ENCODE results near the gene DPP4. TPM values are rescaled to one million over a fixed set of nuclear protein-coding genes. Genes with fewer than 3 reads are reported as not detected.

Gene DPP4
- total RNA-seq (ENCODE audit: insufficient read depth, low replicate concordance): 86.7 TPM

GRCh38 chr2:162073888-162074631, at the start of gene DPP4:
DPP4 (minus strand) TSS chr2:162074215; CDS start chr2:162073981, 234 bp downstream.
- no peak for DNase-seq (ENCODE audit: low spot score)

DNA sequence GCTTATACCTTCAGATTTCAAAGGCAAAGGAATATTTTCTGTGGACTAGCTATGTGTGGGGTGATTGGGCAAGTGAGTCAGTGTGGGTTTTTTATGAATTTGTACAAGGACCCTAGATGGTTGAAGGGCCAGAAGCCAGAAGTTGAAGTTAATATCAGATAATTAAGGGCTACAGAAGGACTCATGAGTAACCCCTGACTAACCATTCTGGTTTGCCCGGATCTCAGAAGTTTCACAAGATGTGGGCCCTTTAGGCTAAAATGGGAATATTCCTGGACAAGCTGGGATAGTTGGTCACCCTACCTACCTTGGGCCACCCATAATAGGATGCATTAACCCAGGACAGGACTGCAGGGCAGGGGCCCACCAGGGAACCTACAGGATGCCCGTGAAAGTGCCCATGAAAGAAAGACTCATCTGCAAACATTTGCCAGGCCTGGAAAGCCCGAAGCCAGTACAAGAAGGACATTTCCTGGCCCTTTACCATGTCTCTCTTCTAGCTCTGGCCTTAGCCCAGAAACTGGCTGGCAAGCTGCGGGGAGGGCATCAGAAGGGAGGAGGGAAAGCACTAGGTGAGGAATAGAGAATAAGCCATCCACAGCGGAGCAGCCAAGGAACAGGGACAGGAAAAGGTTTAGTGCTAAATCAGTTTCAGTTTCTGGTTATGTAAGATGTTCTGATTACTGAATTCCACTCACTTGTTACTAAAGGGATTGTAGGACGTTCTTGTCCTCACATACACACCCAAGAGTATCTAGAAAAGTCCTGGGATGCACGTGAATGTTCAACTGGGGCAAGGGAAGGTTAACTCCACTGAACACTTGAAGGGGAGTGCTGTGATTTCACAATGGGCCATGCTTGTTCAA, 44.4 kb upstream of the DPP4 start:
- DNase-seq (ENCODE audit: low spot score): peak; percentile 6

DNA sequence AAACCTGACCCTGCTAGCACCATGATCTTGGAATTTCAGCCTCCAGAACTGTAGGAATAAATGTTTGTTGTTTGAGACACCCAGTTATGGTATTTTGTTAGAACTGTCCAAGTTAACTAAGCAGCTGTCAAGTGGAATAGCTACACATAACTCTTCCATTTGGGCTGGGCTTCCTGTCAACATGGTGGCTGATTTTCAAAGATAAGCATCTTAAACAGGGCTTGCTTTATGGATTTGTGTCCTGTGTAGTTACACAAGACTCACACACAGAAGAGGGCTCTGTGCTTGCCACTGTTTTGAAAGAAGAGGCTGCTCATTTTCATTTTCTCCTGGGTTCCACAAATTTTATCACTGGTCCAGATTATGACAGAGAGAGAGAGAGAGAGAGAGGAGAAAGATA, 42.3 kb upstream of the DPP4 start:
- DNase-seq (ENCODE audit: low spot score): no peak

GRCh38 chr2:162115076-162115475, 41.1 kb upstream of the DPP4 start:
- DNase-seq (ENCODE audit: low spot score): no peak

DNA sequence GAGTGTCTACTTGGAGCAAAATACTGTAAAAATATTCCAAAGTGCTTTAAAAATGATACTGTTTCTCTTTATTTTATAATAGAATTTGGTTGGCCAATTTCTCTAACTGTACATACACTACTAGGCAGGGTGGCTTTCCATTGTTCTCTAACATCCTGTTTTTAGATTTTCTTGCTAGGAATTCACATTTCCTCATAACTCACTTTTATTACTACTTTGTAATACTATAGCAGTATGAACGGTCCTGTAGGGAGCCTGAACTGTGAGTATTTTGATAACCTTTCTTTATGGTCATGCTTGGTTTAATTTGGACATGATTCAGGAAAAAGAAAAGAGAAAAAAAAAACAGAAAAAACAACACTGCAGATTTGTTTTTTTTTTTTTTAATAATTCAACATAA, 40.3 kb upstream of the DPP4 start:
- DNase-seq (ENCODE audit: low spot score): peak; percentile 28

- peak; percentile 58 for DNase-seq (ENCODE audit: low spot score)
These were observed 39.8 kb upstream of the DPP4 start for GRCh38 chr2:162113776-162114168.

DNA sequence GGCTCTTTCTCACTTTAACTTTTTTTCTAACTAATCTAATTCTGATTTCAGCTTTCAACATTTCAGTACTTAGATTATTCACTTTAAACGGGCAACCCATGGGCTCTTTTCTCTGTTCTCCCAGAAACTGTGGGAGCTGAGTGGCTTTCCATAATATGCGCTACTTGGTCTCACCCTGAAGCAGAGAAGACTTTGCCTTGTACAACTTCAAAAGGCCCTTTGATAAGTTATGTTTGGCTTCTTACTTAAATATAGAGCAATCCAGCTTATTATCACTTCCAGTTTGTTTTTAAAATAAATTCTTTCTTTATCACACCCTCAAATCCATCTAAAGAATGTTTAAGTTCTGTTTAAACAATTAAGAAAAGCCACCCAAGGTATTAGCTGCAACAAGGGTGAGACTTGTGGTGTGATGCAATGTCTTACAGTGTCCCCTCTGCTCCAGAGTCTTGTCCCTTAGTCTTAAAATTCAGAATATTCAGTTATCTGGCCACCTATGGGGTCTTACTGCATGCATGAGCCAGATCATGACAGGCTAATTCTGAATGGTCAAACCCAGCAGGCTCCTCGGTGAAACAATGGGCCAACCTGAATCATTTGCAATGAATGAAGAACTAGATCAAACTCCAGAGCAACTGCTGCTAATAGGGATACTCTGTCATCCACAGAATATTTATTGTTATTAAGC, 39.2 kb upstream of the DPP4 start:
- DNase-seq (ENCODE audit: low spot score): no peak

- no peak for DNase-seq (ENCODE audit: low spot score)
These were observed 38.2 kb upstream of the DPP4 start for GRCh38 chr2:162111958-162112850.

- DNase-seq (ENCODE audit: low spot score): no peak
These were observed 33.4 kb upstream of the DPP4 start for GRCh38 chr2:162107361-162107901.

GRCh38 chr2:162106746-162107145, 32.7 kb upstream of the DPP4 start:
- no peak for DNase-seq (ENCODE audit: low spot score)

- no peak for DNase-seq (ENCODE audit: low spot score)
These were observed 32.1 kb upstream of the DPP4 start for GRCh38 chr2:162106146-162106551.

DNA sequence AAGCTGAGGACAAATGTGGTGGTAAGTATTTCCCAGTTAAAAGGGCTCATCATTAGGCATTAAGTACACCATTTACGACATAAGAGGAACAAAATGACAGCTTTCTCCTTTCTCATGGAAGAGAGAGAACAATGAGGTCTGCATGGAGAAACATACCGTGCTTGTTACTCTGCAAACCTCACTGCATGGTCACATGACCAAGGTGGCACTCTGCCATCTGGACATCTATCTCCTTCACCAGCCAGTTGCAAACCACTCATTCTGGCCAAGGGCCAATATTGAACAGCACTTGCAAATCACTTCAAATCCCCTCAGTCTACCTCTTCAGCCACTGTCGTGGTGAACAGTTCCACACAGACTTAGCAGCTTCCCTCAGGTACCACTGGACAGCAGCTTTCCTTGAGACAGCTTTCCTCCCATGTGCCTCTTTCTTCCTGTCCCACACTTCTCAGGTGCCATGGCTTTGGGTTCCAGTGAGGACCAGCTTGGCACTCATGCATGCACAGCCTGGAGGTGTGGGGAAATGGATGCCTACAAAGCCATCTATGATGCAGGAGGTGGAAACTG, 29.5 kb upstream of the DPP4 start:
- no peak for DNase-seq (ENCODE audit: low spot score)

- no peak for DNase-seq (ENCODE audit: low spot score)
These were observed 26.6 kb upstream of the DPP4 start for GRCh38 chr2:162100579-162100978.

GRCh38 chr2:162099836-162100235, 25.8 kb upstream of the DPP4 start:
- DNase-seq (ENCODE audit: low spot score): no peak

GRCh38 chr2:162092658-162093556, 18.9 kb upstream of the DPP4 start:
- no peak for DNase-seq (ENCODE audit: low spot score)

DNA sequence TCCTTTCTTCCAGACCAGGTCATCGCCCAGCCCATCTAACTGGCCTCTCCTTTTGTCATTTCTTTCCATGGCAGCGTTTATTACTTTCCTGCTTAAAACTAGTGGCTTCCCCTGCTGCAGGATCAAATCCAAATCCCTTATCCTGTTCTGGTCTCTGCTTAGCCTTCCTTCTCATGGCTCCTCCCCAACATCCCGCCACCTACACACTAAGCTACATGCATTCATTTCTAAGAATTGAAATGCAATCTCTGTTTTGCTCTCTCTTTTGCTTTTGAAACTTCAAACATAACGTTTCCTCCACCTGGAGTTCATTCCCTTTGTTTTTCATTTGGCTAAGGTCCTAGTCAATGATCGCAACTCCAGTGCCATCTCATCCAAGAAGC, 18.0 kb upstream of the DPP4 start:
- no peak for DNase-seq (ENCODE audit: low spot score)

- DNase-seq (ENCODE audit: low spot score): no peak
These were observed 17.5 kb upstream of the DPP4 start for GRCh38 chr2:162091325-162092007.

DNA sequence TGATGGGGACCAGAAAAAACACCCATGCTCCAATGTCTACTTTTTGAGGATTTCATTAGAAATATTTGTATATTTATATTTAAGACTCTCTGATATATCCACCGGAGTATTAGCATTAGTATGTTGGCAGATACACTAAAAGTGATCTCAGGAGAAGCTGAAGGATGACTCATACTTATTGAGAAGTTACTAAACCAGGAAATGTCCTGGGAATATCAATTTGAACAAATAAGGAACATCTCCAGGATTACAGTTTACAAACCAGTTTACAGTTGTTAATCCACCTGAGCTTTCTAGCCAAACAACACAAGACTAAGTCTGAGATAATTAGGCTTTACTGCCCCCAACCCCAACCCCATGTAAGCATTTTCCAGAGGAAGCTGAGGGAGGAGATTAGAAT, 16.1 kb upstream of the DPP4 start:
- no peak for DNase-seq (ENCODE audit: low spot score)

- no peak for DNase-seq (ENCODE audit: low spot score)
These were observed 12.9 kb upstream of the DPP4 start for GRCh38 chr2:162086904-162087303.

Data from umbilical cord (tissue), 2 donors.